PFSK-1 (cell line): Measurements from ENCODE around the gene HLCS.

Source experiments
- POLR2AphosphoS5 ChIP-seq: IDR thresholded peaks from 2 replicates; pipeline ENCODE4 v1.6.1; 2012; ENCODE audit warnings: low read depth, mild to moderate bottlenecking, control low read depth, low read length, moderate library complexity
- SIN3A ChIP-seq: IDR thresholded peaks from 2 replicates; pipeline ENCODE4 v1.6.1; 2012; ENCODE audit warnings: mild to moderate bottlenecking, low read length, moderate library complexity, borderline replicate concordance; ENCODE audit not compliant: insufficient read depth
- TAF1 ChIP-seq: IDR thresholded peaks from 2 replicates; pipeline ENCODE4 v1.6.1; 2012; ENCODE audit warnings: low read length, control low read depth, borderline replicate concordance; ENCODE audit not compliant: insufficient read depth

DNA sequence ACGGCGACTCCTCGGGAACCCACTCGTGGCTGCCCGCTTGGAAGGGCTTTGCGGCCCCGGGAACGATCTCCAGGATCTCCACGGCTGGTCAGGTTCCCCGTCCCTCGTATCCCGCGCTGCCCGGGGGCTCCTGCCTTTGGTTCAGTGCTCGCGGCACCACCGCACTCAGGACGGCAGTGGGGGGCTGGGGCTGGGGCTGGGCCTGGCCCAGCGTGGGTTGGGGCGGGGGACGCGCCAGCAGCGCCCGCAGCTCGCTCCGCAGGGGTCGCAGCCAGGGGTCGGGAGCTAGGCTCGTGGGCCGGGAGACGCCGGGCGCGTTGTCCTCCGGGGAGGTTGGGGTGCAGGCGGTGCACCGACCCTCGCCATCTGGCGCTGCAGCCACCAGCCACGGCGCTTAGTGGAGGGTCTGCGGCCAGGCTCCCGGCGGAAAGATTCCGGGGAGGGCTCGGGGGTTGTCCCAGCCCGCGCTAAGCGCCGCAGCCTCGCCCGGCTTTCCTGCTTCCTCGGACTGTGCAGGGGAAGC, 258.6 kb downstream of the HLCS start:
- TF ChIP-seq SIN3A (no peak), POLR2AphosphoS5 (no peak), TAF1 (no peak)
